HTERT RPE-1 (cell line): ENCODE data around the gene LPGAT1.
"Not testable (repeated sequence)": the region's sequence is repeated elsewhere in the genome, so short reads cannot be mapped to it uniquely, and the experiment has no call there.

Source experiments
- in situ Hi-C: fragments of 300-500 bp; cut with MboI; formaldehyde crosslinking; loops from 4 replicates; pipeline ENCODE4 v1.14.3; 2020; ENCODE audit warnings: low sequenced_read_pairs

Gene LPGAT1

GRCh38 chr1:211735208-211736170 is 95.1 kb downstream of the LPGAT1 start:
- in situ Hi-C loops: no loop called here

GRCh38 chr1:211734791-211735190 is 95.8 kb downstream of the LPGAT1 start:
- in situ Hi-C loops: no loop called here

GRCh38 chr1:211734359-211734758 is 96.2 kb downstream of the LPGAT1 start:
- in situ Hi-C loops: no loop called here

- in situ Hi-C loops: no loop called here
Observed at GRCh38 chr1:211732293-211732980, 98.1 kb downstream of the LPGAT1 start.

GRCh38 chr1:211731456-211732292 is 98.9 kb downstream of the LPGAT1 start:
- in situ Hi-C loops: no loop called here

- in situ Hi-C loops: no loop called here
Observed at GRCh38 chr1:211730347-211730746, 100.2 kb downstream of the LPGAT1 start.

GRCh38 chr1:211729238-211729637 is 101.3 kb downstream of the LPGAT1 start:
- in situ Hi-C loops: no loop called here

- in situ Hi-C loops: no loop called here
Observed at GRCh38 chr1:211726467-211726995, 104.0 kb downstream of the LPGAT1 start.

GRCh38 chr1:211724687-211725196 is 105.8 kb downstream of the LPGAT1 start:
- in situ Hi-C loops: no loop called here

GRCh38 chr1:211723273-211723672 is 107.3 kb downstream of the LPGAT1 start:
- in situ Hi-C loops: no loop called here

- in situ Hi-C loops: no loop called here
Observed at GRCh38 chr1:211722277-211723175, 108.0 kb downstream of the LPGAT1 start.

GRCh38 chr1:211716555-211716954 is 114.0 kb downstream of the LPGAT1 start:
- in situ Hi-C loops: not testable (repeated sequence)

- in situ Hi-C loops: no loop called here
Observed at GRCh38 chr1:211715971-211716370, 114.6 kb downstream of the LPGAT1 start.

- in situ Hi-C loops: no loop called here
Observed at GRCh38 chr1:211714154-211714553, 116.4 kb downstream of the LPGAT1 start.

- in situ Hi-C loops: no loop called here
Observed at GRCh38 chr1:211713231-211713630, 117.3 kb downstream of the LPGAT1 start.

- in situ Hi-C loops: no loop called here
Observed at GRCh38 chr1:211711315-211711705, 119.3 kb downstream of the LPGAT1 start.

GRCh38 chr1:211710566-211711314 is 119.8 kb downstream of the LPGAT1 start:
- in situ Hi-C loops: no loop called here

- in situ Hi-C loops: no loop called here
Observed at GRCh38 chr1:211708926-211709325, 121.6 kb downstream of the LPGAT1 start.

- in situ Hi-C loops: no loop called here
Observed at GRCh38 chr1:211708006-211708405, 122.6 kb downstream of the LPGAT1 start.
